ENCODE results near the gene SLC29A4.

The SLC29A4 gene

GRCh38 chr7:5324961-5325360 is 42.2 kb downstream of the SLC29A4 start:
- DNase-seq (ENCODE audit: low spot score), result no peak

GRCh38 chr7:5330288-5330687 is 47.5 kb downstream of the SLC29A4 start:
- DNase-seq (ENCODE audit: low spot score), result no peak

GRCh38 chr7:5332579-5332978 is 49.8 kb downstream of the SLC29A4 start:
- no peak for DNase-seq (ENCODE audit: low spot score)

- no peak for DNase-seq (ENCODE audit: low spot score)
Measured at GRCh38 chr7:5333121-5334045, 50.6 kb downstream of the SLC29A4 start.

GRCh38 chr7:5334671-5335070 is 51.9 kb downstream of the SLC29A4 start:
- DNase-seq (ENCODE audit: low spot score), result no peak

GRCh38 chr7:5337047-5337446 is 54.3 kb downstream of the SLC29A4 start:
- no peak for DNase-seq (ENCODE audit: low spot score)

GRCh38 chr7:5339955-5340354 is 57.2 kb downstream of the SLC29A4 start:
- no peak for DNase-seq (ENCODE audit: low spot score)

GRCh38 chr7:5342631-5343030 is 59.9 kb downstream of the SLC29A4 start:
- DNase-seq (ENCODE audit: low spot score), result no peak

- DNase-seq (ENCODE audit: low spot score), result no peak
Measured at GRCh38 chr7:5343884-5344283, 61.1 kb downstream of the SLC29A4 start.

- DNase-seq (ENCODE audit: low spot score), result no peak
Measured at GRCh38 chr7:5344342-5344741, 61.6 kb downstream of the SLC29A4 start.

GRCh38 chr7:5345171-5345570 is 62.4 kb downstream of the SLC29A4 start:
- DNase-seq (ENCODE audit: low spot score), result no peak

GRCh38 chr7:5345671-5346070 is 62.9 kb downstream of the SLC29A4 start:
- DNase-seq (ENCODE audit: low spot score), result no peak

GRCh38 chr7:5348134-5349004 is 65.6 kb downstream of the SLC29A4 start:
- no peak for DNase-seq (ENCODE audit: low spot score)

GRCh38 chr7:5349005-5349380 is 66.2 kb downstream of the SLC29A4 start:
- DNase-seq (ENCODE audit: low spot score), result no peak

GRCh38 chr7:5349437-5350173 is 66.9 kb downstream of the SLC29A4 start:
- DNase-seq (ENCODE audit: low spot score), result no peak

- DNase-seq (ENCODE audit: low spot score), result no peak
Measured at GRCh38 chr7:5350174-5350463, 67.4 kb downstream of the SLC29A4 start.

- no peak for DNase-seq (ENCODE audit: low spot score)
Measured at GRCh38 chr7:5350600-5351385, 68.0 kb downstream of the SLC29A4 start.

- no peak for DNase-seq (ENCODE audit: low spot score)
Measured at GRCh38 chr7:5351507-5352265, 68.9 kb downstream of the SLC29A4 start.

- no peak for DNase-seq (ENCODE audit: low spot score)
Measured at GRCh38 chr7:5352440-5353010, 69.8 kb downstream of the SLC29A4 start.

- no peak for DNase-seq (ENCODE audit: low spot score)
Measured at GRCh38 chr7:5354460-5355232, 71.9 kb downstream of the SLC29A4 start.
